Measurements from ENCODE around the gene RAB3B.

DNA sequence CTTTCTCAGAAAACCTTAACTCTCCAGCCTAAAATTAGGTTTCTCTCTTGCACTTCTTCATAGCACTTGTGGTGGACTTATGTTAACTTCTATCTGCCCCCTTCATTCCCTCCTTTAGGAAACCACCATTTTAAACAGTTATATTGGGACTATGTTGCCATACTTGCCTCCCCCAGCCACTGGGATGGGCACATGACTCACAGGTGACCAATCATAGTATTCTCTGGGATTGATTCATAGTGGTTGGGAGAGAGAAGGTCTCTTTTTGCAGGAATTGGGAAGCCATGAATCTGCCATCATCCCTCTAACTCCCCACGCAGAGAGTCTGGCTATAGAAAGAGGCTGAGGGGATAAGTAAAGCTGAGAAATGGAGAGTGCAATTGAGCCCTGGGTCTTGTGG lies 61.6 kb downstream of the RAB3B start:
- TF ChIP-seq CTCF (IDR thresholded peaks at IDR 0.05): no peak
- no peak for TF ChIP-seq POLR2A (IDR thresholded peaks at IDR 0.05)
- TF ChIP-seq POLR2AphosphoS5 (IDR thresholded peaks at IDR 0.05): no peak

All from breast epithelium (tissue), 3 donors.